ENCODE measurements around the gene PPP1R15B.

GRCh38 chr1:204453141-204453772, 41.6 kb upstream of the PPP1R15B start:
- TF ChIP-seq CTCF (conservative IDR thresholded peaks at IDR 0.05; ENCODE audit: low read depth, low read length): no peak
- TF ChIP-seq EZH2 (IDR thresholded peaks at IDR 0.05; ENCODE audit: low read length, unreplicated experiment): no peak

All from PC-3 (cell line).